Measurements from ENCODE around the gene CALHM1. TPM values are rescaled to one million over a fixed set of nuclear protein-coding genes. Genes with fewer than 3 reads are reported as not detected.

The CALHM1 gene
- total and polyA plus RNA-seq, 8 donors: 0.16 TPM; not detected in 7

DNA sequence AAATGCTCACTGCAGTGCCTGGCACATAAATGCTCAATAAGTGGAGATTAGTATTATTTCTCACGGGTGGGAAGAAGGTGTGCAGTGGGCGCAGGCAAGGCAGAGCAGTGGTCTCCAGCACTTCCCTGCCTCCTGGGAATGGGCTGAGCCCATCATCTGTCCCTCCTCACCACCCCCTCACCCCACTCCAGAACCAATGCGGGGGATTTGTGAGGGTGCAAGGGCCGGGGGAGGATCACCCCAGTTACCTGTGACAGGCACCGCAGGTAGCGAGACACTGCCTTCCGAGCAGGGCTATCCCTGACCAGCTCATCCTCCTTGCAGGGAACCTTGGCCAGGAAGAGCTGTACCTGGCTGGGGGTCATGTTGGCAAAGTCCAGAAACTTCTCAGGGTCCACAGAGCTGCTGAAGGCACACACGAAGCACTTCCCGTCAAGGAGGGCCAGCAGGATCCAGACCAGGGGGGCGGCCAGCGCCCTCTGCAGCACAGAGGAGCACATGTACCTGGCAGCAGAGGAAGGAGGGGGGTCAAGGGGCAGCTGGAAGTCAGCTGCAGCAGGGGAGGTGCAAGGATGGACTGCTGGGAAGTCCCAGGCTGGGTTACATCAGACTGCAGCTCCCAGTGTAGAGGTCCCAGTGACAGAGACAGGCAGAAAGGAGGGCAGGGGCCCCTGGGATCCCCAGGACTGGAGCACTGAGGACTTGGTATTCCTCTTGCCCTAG, 17.5 kb upstream of the CALHM1 start:
- H3K27ac ChIP-seq: no peak overlapping the region
- DNase-seq: no peak
- intact Hi-C loops (cut with DNase I): loop anchor here in 2 of 3 donors (5.0 kb wide), 2 partner anchors 44 to 64 kb away; no protein-coding TSS in a partner anchor
- peaks cover 0 to 3% (median 0%) of the 10 kb centered on the region in 3 donors for H3K4me1 ChIP-seq
- H3K27me3 ChIP-seq: no peaks in the 10 kb centered on the region
- WGBS, 2 donors: 71% methylated on average over 11 of the region's 11 CpGs
- no peak overlapping the region for H3K4me3 ChIP-seq
- no peaks in the 10 kb centered on the region for H3K9me3 ChIP-seq
- TF ChIP-seq, protein P1, sequence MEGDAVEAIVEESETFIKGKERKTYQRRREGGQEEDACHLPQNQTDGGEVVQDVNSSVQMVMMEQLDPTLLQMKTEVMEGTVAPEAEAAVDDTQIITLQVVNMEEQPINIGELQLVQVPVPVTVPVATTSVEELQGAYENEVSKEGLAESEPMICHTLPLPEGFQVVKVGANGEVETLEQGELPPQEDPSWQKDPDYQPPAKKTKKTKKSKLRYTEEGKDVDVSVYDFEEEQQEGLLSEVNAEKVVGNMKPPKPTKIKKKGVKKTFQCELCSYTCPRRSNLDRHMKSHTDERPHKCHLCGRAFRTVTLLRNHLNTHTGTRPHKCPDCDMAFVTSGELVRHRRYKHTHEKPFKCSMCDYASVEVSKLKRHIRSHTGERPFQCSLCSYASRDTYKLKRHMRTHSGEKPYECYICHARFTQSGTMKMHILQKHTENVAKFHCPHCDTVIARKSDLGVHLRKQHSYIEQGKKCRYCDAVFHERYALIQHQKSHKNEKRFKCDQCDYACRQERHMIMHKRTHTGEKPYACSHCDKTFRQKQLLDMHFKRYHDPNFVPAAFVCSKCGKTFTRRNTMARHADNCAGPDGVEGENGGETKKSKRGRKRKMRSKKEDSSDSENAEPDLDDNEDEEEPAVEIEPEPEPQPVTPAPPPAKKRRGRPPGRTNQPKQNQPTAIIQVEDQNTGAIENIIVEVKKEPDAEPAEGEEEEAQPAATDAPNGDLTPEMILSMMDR (IDR thresholded peaks at IDR 0.05): no peak
- FAIRE-seq: no peak
- ATAC-seq: no peak
- no peaks in the 10 kb centered on the region for H3K36me3 ChIP-seq

DNA sequence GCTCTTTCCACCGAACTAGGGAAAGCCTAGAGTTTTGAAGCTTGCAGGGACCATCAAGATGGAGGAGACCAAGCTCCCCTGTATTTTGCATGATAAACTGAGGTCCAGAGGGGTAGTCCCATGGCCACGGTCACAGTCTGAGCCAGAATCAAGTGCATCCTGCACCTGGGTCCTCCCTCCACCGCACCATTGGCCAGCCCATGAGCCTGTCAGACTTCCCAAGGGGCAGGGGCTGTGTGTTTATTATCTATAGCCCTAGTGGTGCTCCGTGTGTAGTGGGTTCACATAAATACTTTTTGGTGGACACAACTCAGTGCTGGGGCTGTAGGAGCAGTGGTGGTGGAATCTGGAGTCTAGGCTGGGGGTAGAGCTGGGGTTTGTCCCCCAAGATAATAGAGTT, 16.7 kb upstream of the CALHM1 start:
- intact Hi-C loops (cut with DNase I): loop anchor here in 2 of 3 donors (5.0 kb wide), 2 partner anchors 43 to 63 kb away; no protein-coding TSS in a partner anchor
- 78 to 79% methylated on average over 4 of the region's 4 CpGs for WGBS, 2 donors
- no peak for FAIRE-seq
- TF ChIP-seq, protein P1 (IDR thresholded peaks at IDR 0.05): no peak
- Histone ChIP-seq H3K27ac (no peak overlapping the region), H3K36me3 (no peaks in the 10 kb centered on the region), H3K9me3 (no peaks in the 10 kb centered on the region), H3K4me3 (no peak overlapping the region), H3K4me1 (no peaks in the 10 kb centered on the region), H3K27me3 (no peaks in the 10 kb centered on the region)
- ATAC-seq: no peak
- DNase-seq: no peak

DNA sequence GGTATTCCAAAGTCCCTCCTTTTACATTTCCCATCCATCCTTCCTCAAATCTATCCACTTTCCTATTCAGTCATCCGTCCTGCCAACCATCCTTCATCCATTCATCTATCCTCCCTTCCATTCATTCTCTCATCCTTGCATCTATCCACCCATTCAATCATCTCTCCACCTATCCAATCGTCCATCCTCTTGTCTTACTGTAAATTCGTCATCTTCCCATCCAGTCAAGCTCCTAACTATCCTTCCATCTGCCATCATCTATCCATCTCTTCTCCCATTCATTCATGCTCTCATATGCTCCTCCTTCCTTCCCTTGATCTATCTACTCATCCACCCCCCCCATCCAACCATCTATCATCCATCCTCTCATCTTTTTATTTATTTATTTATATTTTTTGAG, 15.4 kb upstream of the CALHM1 start:
- no peak overlapping the region for H3K4me3 ChIP-seq
- TF ChIP-seq, protein P1 (IDR thresholded peaks at IDR 0.05): no peak
- ATAC-seq (no peak), FAIRE-seq (no peak), DNase-seq (no peak)
- H3K27me3 ChIP-seq: no peaks in the 10 kb centered on the region
- no peak overlapping the region for H3K27ac ChIP-seq
- H3K9me3 ChIP-seq: no peaks in the 10 kb centered on the region
- H3K4me1 ChIP-seq: no peaks in the 10 kb centered on the region
- H3K36me3 ChIP-seq: no peaks in the 10 kb centered on the region
- WGBS, 2 donors: 61 to 76% methylated on average over 3 of the region's 3 CpGs
- intact Hi-C loops (cut with DNase I): no loop called here

DNA sequence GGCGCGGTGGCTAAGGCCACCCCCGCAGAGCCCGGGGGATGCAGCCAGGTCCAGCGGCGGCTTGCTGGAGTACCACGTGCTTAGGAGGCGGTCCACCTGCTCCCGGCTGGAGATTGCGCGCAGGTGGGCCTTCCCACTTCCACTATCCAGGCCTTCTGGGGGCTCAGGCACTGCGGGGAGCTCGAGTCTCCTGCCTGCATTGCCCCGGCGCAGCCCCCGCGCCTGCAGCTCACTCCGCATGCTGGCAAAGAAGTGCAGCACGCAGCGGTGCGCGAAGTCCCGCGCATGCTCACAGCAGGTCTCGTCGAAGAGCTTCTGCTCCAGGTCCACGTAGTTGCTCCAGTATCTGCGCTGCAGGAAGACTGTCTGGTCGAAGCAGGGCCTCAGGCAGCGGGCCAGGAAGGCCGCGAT, 14.6 kb upstream of the CALHM1 start:
- ATAC-seq (no peak), DNase-seq (no peak), FAIRE-seq (no peak)
- TF ChIP-seq, protein P1 (IDR thresholded peaks at IDR 0.05): no peak
- no peaks in the 10 kb centered on the region for H3K36me3 ChIP-seq
- H3K4me1 ChIP-seq: no peaks in the 10 kb centered on the region
- no peak overlapping the region for H3K4me3 ChIP-seq
- H3K9me3 ChIP-seq: no peaks in the 10 kb centered on the region
- 74 to 76% methylated on average over 32 of the region's 32 CpGs for WGBS, 2 donors
- no peaks in the 10 kb centered on the region for H3K27me3 ChIP-seq
- intact Hi-C loops (cut with DNase I): no loop called here
- H3K27ac ChIP-seq: no peak overlapping the region

DNA sequence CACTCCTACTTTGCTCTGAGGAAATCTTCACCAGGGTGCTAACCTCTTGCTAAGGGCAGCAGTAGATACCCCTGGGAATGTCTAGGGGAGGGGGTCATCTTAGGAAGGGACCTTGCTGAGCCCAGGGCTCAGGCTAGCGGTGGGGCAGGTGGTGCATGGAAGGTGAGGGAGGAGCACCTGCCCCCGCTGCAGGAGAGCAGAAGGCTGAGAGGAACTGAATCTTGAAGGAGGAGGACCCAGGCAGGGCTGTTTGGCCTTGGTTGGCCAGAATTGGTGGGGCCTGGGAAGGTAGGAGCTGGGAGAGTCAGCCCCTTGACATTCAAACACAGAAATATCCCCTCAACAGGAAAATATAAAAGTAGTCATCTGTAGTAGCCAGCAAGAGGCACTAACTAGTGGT, 13.3 kb upstream of the CALHM1 start:
- no peaks in the 10 kb centered on the region for H3K4me1 ChIP-seq
- 96 to 100% methylated on average over 2 of the region's 2 CpGs for WGBS, 2 donors
- TF ChIP-seq, protein P1 (IDR thresholded peaks at IDR 0.05): no peak
- intact Hi-C loops (cut with DNase I): no loop called here
- H3K4me3 ChIP-seq: no peak overlapping the region
- no peak for FAIRE-seq
- no peak for DNase-seq
- H3K27ac ChIP-seq: no peak overlapping the region
- no peaks in the 10 kb centered on the region for H3K36me3 ChIP-seq
- no peaks in the 10 kb centered on the region for H3K9me3 ChIP-seq
- ATAC-seq: no peak
- no peaks in the 10 kb centered on the region for H3K27me3 ChIP-seq
